Subcutaneous abdominal adipose tissue (tissue), 5 donors: ENCODE measurements around the gene PDCD4.
A peak's percentile ranks its signal among the peaks of the same experiment; 100 is the strongest.

Source experiments
- H3K27ac ChIP-seq: one replicate; pipeline ENCODE4 v1.7.0; 2013; ENCODE audit warnings: low read depth, mild to moderate bottlenecking, inconsistent platforms, low read length, moderate library complexity
- H3K27me3 ChIP-seq, 5 donors: one replicate each; pipeline ENCODE4 v1.7.0; 2013; ENCODE audit warnings: low read length in 5 of 5, inconsistent platforms in 1 of 5; ENCODE audit not compliant: control insufficient read depth in 5 of 5, insufficient read depth in 4 of 5
- H3K36me3 ChIP-seq, 5 donors: one replicate each; pipeline ENCODE4 v1.7.0; 2013; ENCODE audit warnings: low read length in 5 of 5; ENCODE audit not compliant: control insufficient read depth in 5 of 5, insufficient read depth in 5 of 5
- H3K4me1 ChIP-seq, 5 donors: one replicate each; pipeline ENCODE4 v1.7.0; 2013; ENCODE audit warnings: low read length in 5 of 5, mild to moderate bottlenecking in 3 of 5, moderate library complexity in 1 of 5; ENCODE audit not compliant: control insufficient read depth in 5 of 5, insufficient read depth in 5 of 5
- H3K4me3 ChIP-seq, 5 donors: one replicate each; pipeline ENCODE4 v1.7.0; 2013; ENCODE audit warnings: low read length in 5 of 5, low read depth in 1 of 5
- H3K9ac ChIP-seq, 5 donors: one replicate each; pipeline ENCODE4 v1.7.0; 2013; ENCODE audit warnings: low read length in 5 of 5, mild to moderate bottlenecking in 4 of 5, moderate library complexity in 3 of 5
- H3K9me3 ChIP-seq, 5 donors: one replicate each; pipeline ENCODE4 v1.7.0; 2013; ENCODE audit warnings: low read length in 5 of 5; ENCODE audit not compliant: control insufficient read depth in 5 of 5
- donor health status: healthy.
- donor health status: healthy.
- donor health status: healthy.
- donor health status: healthy.
- donor health status: healthy.

Gene PDCD4

DNA sequence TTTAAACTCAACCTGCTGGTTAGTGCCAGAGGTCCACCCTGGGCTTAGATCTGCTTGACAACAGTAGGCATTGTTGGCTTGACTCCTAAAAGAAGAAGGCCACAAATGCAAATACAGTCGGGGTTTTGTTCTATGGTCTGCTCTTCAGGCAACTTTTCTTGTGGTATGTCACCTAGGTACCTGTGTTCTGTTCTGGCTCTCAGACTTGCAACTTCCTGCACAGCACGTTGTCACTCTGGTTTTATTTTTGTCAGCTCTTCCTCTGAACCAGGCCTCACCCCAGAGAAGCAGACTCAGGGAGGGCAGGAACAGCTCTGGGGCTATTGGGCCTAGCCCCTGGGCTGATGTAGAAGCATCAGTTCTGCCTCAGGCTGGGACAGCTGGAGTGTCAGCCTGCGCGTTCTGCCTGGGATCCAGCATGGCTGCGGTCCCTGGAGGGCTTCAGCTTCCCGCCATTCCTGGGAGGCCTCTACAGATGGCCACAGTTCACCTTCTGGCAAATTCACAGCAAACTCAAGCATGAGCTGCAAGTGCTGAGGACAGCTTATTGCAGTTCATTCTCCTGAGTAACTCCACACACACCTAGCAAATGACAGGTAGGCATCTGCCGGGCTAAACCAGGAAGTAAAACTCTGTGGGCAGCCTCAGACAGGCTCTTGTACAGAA lies 11.0 kb upstream of the PDCD4 start:
- no peaks in the 10 kb centered on the region for H3K9me3 ChIP-seq
- no peaks in the 10 kb centered on the region for H3K27me3 ChIP-seq
- H3K36me3 ChIP-seq = no peaks in the 10 kb centered on the region
- H3K4me3 ChIP-seq = no peak overlapping the region
- H3K4me1 ChIP-seq = peaks cover 12 to 79% (median 68%) of the 10 kb centered on the region in 5 donors
- peak overlapping the region in 1 of 5 donors; percentile 54 for H3K9ac ChIP-seq
- peak overlapping the region; percentile 73 for H3K27ac ChIP-seq

DNA sequence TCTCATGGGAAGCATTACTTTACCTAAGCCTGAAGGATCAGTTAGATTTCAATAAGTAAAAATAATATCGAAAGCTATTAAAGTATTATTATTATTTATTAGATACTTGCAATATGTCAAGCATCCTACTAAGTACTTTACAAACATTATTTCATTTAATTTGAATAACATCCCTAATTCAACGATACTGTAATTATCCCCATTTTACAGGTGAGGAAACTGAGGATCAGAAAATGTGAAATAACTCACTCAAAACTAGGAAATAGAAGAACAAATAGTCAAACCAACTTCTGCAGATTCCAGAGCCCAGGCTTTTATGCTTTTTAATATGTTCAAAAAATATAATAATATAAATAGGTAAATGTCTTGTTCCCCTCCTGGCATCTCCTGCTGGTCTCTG lies 10.3 kb upstream of the PDCD4 start:
- H3K4me1 ChIP-seq = peaks cover 12 to 87% (median 73%) of the 10 kb centered on the region in 5 donors
- no peak overlapping the region for H3K9ac ChIP-seq
- H3K27ac ChIP-seq = peak overlapping the region; percentile 24

DNA sequence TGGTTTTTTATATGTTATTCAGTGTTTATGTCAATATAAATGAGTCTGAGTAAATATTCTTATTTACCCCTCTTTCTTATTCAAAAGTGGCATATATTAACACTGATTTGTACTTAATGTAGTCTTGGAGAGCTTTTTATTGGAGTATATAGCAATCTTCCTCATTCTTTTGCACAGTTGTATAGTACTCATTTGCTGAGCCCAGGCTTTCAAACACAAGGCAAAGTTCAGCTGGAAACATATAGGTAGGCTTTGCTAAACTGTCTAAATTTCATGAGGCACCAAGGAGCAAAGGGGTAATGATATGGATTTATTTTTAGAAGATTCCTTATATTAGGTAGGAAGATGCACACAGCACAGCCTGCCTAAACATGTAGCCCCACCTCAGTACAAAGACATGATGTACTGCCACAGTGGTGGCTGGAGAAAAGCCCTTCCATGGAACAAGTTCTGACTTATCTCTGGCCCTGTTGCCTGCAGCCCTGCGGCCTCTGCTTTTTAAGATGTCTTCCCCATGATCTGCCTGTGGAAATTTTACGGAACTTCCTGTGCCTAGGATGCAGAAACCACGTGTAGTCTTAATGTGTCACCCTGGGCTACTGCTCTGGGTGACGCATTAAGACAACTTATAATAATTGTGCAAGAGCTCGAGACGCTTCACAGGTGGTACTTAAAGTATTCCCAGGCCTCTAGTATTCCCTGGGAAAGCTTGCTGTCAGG lies 9.6 kb upstream of the PDCD4 start:
- Histone ChIP-seq H3K27me3 (no peaks in the 10 kb centered on the region), H3K4me1 (peaks cover 12 to 92% (median 78%) of the 10 kb centered on the region in 5 donors), H3K9ac (no peak overlapping the region), H3K9me3 (no peaks in the 10 kb centered on the region), H3K4me3 (no peak overlapping the region), H3K27ac (peak overlapping the region; percentile 24), H3K36me3 (no peaks in the 10 kb centered on the region)

More for the DNA sequence above, 10.3 kb upstream of the PDCD4 start:
- no peaks in the 10 kb centered on the region for H3K36me3 ChIP-seq
- H3K4me3 ChIP-seq = no peak overlapping the region
- no peaks in the 10 kb centered on the region for H3K9me3 ChIP-seq
- H3K27me3 ChIP-seq = no peaks in the 10 kb centered on the region

DNA sequence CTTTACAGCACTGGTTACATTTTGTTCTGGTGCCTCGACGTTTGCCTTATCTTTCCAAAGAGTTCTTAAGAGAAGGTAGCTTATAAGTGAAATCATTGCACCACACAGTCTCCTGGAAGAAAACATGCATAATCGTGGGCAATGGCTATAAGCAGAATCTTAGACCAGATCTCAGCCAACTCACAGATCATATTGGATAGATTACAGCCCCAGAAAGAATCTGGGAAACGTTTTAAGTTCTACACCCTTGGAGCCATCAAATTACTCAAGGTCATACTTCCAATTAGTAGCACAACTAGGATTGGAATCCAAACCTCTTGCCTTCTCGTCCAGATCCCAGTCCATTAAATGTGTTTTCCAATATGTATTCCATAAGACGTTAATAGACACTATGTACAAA lies 8.8 kb upstream of the PDCD4 start:
- Histone ChIP-seq H3K27me3 (no peaks in the 10 kb centered on the region), H3K4me3 (no peak overlapping the region), H3K9me3 (no peaks in the 10 kb centered on the region), H3K9ac (no peak overlapping the region), H3K27ac (no peak overlapping the region), H3K4me1 (peaks cover 8 to 91% (median 70%) of the 10 kb centered on the region in 5 donors), H3K36me3 (no peaks in the 10 kb centered on the region)

DNA sequence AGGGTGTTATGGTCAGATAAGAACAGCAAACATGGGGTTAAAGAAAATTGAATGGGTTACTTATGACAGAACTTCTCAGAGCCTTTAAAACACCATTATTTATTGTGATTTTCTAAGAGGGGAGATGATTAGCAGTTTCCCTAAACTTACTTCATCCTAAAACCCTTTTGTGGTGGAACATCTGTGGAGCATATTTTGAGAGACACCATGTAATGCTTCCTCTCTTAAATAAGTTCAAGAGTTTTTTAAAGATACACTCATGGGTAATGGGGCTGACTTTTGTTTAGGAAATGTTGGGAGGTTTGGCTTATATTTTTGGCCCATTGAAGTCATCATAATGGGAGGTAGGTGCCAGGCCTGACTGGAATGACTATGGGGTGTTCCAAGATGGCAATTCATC lies 8.4 kb upstream of the PDCD4 start:
- no peaks in the 10 kb centered on the region for H3K27me3 ChIP-seq
- H3K4me3 ChIP-seq = no peak overlapping the region
- H3K9me3 ChIP-seq = no peaks in the 10 kb centered on the region
- H3K36me3 ChIP-seq = no peaks in the 10 kb centered on the region
- H3K9ac ChIP-seq = no peak overlapping the region
- peaks cover 8 to 88% (median 66%) of the 10 kb centered on the region in 5 donors for H3K4me1 ChIP-seq
- peak overlapping the region; percentile 28 for H3K27ac ChIP-seq

DNA sequence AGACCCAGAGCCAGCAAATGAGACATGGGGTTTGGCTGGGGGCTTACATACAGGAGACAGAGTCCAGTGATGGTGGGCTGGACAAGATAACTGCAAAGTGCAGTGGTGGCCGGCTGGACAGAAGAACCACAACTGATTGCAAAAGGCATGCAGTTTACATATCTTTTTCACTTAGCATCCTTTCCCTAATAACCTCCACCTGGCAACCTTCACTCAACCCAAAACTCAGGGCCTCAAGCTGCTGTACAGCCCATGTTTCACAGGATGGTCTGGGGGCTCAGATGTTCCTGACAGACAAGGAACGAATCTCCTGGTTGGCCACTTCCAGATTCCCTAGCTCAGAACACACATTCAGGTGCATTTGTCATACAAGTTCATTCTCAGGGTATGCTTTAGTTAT lies 7.8 kb upstream of the PDCD4 start:
- Histone ChIP-seq H3K36me3 (no peaks in the 10 kb centered on the region), H3K27ac (peak overlapping the region; percentile 94), H3K9me3 (no peaks in the 10 kb centered on the region), H3K4me1 (peaks cover 8 to 84% (median 62%) of the 10 kb centered on the region in 5 donors), H3K4me3 (no peak overlapping the region), H3K27me3 (no peaks in the 10 kb centered on the region), H3K9ac (no peak overlapping the region)

DNA sequence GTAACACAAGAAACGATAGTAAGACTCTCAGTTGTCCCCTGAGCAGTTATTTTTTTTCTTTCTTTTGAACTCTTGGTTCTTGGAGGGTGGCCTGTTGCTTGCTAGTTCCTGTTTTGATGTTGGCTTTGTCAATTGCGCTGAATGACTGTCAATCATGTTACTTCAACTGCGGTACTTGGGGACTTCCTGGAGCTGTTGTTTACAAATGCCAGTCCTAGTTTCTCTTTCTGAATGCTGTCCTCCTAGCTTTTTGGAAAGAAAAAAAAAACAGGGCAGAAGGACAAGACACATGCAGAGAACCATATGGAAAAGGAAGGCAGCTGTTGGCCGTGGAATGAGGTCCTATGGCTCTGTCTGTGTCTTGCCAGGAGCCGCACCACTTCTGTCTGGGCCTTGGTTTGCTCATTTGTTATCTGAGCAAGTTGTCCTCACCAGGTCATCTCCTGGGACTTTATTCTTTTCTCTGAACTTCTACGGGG lies 7.0 kb upstream of the PDCD4 start:
- H3K9me3 ChIP-seq = no peaks in the 10 kb centered on the region
- no peaks in the 10 kb centered on the region for H3K27me3 ChIP-seq
- H3K27ac ChIP-seq = peak overlapping the region; percentile 94
- no peaks in the 10 kb centered on the region for H3K36me3 ChIP-seq
- peak overlapping the region in 4 of 5 donors; percentile 7 to 58 (median 33) for H3K9ac ChIP-seq
- peaks cover 5 to 76% (median 56%) of the 10 kb centered on the region in 5 donors for H3K4me1 ChIP-seq
- peak overlapping the region in 4 of 5 donors; percentile 27 to 42 (median 36) for H3K4me3 ChIP-seq

DNA sequence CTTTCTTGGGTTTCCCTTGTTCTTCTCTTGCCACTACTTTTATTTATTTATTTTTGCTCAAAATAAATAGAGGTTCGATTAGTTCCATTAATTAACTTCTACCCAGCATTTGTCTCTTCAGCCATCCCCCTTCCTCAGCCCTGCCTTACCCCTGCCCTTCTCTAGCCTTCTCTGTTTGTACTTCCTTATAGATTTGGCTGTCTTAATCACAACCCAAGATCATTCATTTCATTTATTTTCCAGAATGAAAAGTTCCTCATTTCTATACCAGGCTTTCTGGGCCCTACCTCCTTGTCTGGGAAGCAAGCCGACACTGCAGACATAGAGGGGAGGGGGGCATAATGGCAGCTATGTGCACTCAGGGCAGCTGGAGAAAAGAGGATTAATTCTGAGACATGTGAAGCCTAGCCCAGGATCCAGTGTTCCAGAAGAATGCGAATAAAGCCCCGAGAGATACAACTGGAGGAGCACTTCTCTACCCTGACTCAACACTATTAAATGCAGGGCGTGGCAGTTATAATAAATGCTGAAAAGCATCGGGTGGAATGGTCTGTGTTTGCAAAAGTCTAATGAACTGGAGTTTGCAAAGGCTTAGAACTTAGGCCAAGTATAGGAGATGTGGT lies 6.4 kb upstream of the PDCD4 start:
- H3K9ac ChIP-seq = peak overlapping the region in 4 of 5 donors; percentile 7 to 49 (median 12)
- H3K9me3 ChIP-seq = no peaks in the 10 kb centered on the region
- H3K4me1 ChIP-seq = peaks cover 2 to 70% (median 50%) of the 10 kb centered on the region in 5 donors

DNA sequence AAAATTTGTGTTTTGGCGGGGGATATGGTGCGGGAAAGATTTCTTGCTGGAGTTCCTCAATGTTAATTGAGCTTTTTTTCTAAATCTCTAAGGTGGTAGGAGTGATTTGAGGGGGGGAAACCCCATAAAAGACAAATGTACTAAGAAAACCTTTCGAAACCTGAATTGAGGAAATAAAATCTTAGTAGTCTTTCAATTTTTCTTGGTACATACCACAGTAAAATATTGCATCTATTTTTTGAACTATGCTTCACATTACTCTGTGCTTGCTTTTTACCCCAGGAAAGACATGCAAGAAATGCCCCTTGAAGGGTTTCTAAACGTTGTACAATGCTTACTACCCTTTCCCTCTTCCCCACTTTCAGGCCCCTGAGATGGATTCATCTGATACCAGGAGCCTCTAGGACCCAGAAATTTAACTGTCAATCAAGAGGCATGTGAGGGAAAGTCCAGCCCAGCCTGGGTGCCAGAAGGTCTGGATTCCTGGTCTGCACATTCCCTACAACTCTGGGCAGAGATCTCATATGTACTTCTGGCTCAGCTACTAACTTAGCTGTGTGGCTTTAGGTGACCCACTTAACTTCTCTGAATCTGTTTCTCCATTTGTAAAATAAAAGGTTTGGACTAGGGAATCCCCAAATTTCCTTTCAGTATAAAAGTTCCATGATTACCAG lies 5.8 kb upstream of the PDCD4 start:
- Histone ChIP-seq H3K4me3 (peak overlapping the region in 1 of 5 donors; percentile 31), H3K27me3 (no peaks in the 10 kb centered on the region)

More for the DNA sequence above, 6.4 kb upstream of the PDCD4 start:
- Histone ChIP-seq H3K27me3 (no peaks in the 10 kb centered on the region), H3K4me3 (peak overlapping the region in 3 of 5 donors; percentile 27 to 42 (median 31)), H3K36me3 (no peaks in the 10 kb centered on the region), H3K27ac (peak overlapping the region; percentile 94)

More for the DNA sequence above, 5.8 kb upstream of the PDCD4 start:
- Histone ChIP-seq H3K4me1 (peaks cover 5 to 69% (median 50%) of the 10 kb centered on the region in 5 donors), H3K27ac (peak overlapping the region; percentile 94), H3K9ac (peak overlapping the region in 1 of 5 donors; percentile 17), H3K9me3 (no peaks in the 10 kb centered on the region), H3K36me3 (no peaks in the 10 kb centered on the region)
